ENCODE data around the gene ETV7.

- TF ChIP-seq CTCF (IDR thresholded peaks at IDR 0.05) (no peak), POLR2AphosphoS5 (IDR thresholded peaks at IDR 0.05) (no peak), POLR2A (IDR thresholded peaks at IDR 0.05) (no peak), EP300 (IDR thresholded peaks at IDR 0.05) (no peak)
Measured at GRCh38 chr6:36399970-36400369, 12.5 kb upstream of the ETV7 start.

Data from sigmoid colon (tissue), 4 donors.